Measurements from ENCODE around the gene APOC3. TPM values are rescaled to one million over a fixed set of nuclear protein-coding genes. Genes with fewer than 3 reads are reported as not detected.

Gene APOC3
- total RNA-seq, 1 experiment from 2014 or later, result 3.5 TPM

GRCh38 chr11:116859175-116859574 lies 29.5 kb downstream of the APOC3 start:
- CTCF ChIA-PET, result interaction anchor here (1.1 kb wide), 1 partner anchor 72 kb away, joined by 3 read pairs; the partner anchor contains the start of gene ZPR1

More at GRCh38 chr11:116859175-116859574, 29.5 kb downstream of the APOC3 start:
- no peak overlapping the region for H3K27ac ChIP-seq (ENCODE audit: low read depth, low read length)
- ChIA-PET POLR2A (no interaction called here), RAD21 (ENCODE audit: low non-redundant PET in 1 of 2, low total read pairs in 2 of 2, uncharacterized antibody in 2 of 2, unreplicated experiment in 2 of 2) (no interaction called here)
- H3K9ac ChIP-seq (ENCODE audit: low read length), result no peak overlapping the region
- no TSS peak for BruUV-seq (replicated peaks)
- H3K27me3 ChIP-seq (ENCODE audit: insufficient read depth, low read length), result no peaks in the 10 kb centered on the region
- no peaks in the 10 kb centered on the region for H3K9me3 ChIP-seq (ENCODE audit: control insufficient read depth in 1 of 2, insufficient read depth in 1 of 2, low read depth in 1 of 2, low read length in 2 of 2)
- no peak for TF ChIP-seq CEBPB (IDR thresholded peaks at IDR 0.05; ENCODE audit: low read depth)
- no peak for TF ChIP-seq EZH2 (IDR thresholded peaks at IDR 0.05)
- no peak for TF ChIP-seq MAX (IDR thresholded peaks at IDR 0.05)
- no peak for TF ChIP-seq CTCF (IDR thresholded peaks at IDR 0.05 in 2 of 3, conservative IDR thresholded peaks at IDR 0.05 in 1 of 3; ENCODE audit: borderline replicate concordance in 1 of 3, insufficient read depth in 1 of 3, low read depth in 2 of 3, low read length in 2 of 3)
- no peak for TF ChIP-seq JUND (IDR thresholded peaks at IDR 0.05)
- no peak for TF ChIP-seq SP1 (IDR thresholded peaks at IDR 0.05; ENCODE audit: low read depth)
- TF ChIP-seq FOSL1 (IDR thresholded peaks at IDR 0.05; ENCODE audit: low read depth), result no peak
- DNase-seq (ENCODE audit: low read depth, low spot score), result no peak
- no peaks in the 10 kb centered on the region; a peak in 1 of 4 replicates for H3K36me3 ChIP-seq (ENCODE audit: control insufficient read depth in 1 of 2, insufficient read depth in 2 of 2, low read length in 2 of 2)
- no peak overlapping the region for H3K4me2 ChIP-seq (ENCODE audit: low read length)
- peaks cover 0 to 6% of the 10 kb centered on the region in 2 experiments; a peak in 2 of 4 replicates for H3K4me1 ChIP-seq (ENCODE audit: control insufficient read depth in 1 of 2, insufficient read depth in 2 of 2, low read length in 2 of 2)
- no peak overlapping the region for H3K4me3 ChIP-seq (replicated peaks in 1 of 2; ENCODE audit: low read depth in 1 of 2, low read length in 2 of 2)
- no peaks in the 10 kb centered on the region for H4K20me1 ChIP-seq (ENCODE audit: insufficient read depth)
- ATAC-seq, result no peak
- no peaks in the 10 kb centered on the region for H3K9me2 ChIP-seq (ENCODE audit: insufficient read depth)
- intact Hi-C loops (cut with micrococcal nuclease), result no loop called here
- no peak overlapping the region for H2AFZ ChIP-seq (ENCODE audit: low read depth, low read length, poor library complexity, severe bottlenecking)
- H3K79me2 ChIP-seq (ENCODE audit: insufficient read depth, low read length), result no peaks in the 10 kb centered on the region

Data from HCT116 (cell line).